HG03460 (cell line): Measurements from ENCODE around the gene LLGL2.

ENCODE experiments used
- ATAC-seq: cut with Tn5 transposase; IDR thresholded peaks from one replicate; pipeline ENCODE4 v1.9.1; 2021; ENCODE audit not compliant: unreplicated experiment

The LLGL2 gene

DNA sequence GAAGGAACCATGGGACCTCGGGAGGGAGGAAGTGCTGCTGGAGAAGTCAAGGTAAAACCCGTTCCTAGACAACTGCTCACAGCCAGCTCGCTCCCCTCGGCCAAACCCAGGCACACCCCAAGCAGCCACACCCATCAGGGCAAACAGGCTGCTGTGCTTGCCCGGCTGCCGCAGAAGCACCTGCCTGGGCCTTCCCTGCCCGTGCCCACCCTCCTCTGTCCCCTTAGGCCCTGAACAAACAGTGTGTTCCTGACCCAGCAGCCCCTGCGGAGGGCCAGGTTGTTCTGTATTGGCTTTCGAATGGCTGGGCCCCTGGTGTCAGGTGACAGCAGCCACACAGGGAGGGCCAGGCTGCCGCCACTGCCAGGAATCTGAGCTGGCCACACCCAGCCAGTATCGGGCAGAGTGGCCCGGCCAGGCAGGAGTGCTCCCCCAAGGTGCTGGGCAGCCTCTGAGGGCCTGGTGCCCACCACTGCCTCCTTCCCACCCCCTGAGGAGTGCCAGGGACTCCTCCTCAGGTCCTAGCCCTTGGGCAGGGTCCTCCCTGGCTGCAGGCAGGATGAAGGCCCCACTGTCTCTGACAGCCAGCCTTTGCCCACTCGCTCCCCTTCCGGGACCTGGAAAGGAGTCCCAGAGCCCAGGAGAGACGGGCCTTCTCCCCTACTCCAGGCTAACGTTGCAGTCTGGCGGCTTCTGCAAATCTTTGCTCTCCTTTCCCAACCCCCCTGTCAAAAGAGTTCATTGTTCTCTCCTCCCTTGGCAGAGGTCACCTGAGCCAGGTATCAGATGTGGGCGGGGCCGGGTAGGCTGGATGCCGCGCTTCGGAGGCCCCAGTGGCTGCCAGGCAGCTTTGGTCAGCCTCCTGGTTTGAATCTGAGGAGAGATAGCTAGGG, 24.0 kb downstream of the LLGL2 start:
- no peak for ATAC-seq

DNA sequence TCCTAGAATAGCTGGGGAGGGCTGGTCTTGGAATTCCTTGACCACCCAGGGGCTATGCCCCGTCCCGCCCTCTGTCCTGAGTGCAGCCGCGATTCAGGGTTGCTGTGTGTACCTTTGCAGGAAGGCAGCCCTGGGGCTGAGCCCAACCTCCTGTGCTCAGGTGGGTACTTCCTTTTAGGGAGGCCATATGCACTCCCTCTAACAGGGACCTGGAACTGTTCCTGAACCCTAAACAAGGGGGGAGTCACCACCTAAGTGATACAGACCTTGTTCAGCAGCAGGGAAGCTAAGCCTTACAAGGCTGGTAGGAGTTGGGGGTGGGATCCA, 24.6 kb downstream of the LLGL2 start:
- no peak for ATAC-seq

DNA sequence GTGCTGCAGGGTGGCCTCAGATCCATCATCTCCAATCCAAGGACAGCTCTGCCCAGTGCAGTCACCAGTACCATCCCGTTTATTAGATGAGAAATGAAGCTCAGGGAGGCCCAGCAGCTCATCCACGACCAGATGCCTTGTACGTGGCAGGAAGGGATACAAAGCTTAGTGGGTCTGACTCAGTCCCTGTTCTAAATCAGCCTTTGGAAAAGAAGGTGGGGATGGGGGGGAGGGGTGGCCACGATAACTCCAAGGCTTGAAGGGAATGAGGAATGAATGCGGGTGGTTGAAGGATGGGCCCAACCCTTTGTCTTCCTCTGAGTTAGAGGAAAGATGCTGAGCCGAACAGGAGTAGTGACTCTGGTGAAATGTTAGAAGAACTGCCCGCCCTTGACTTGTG, 25.8 kb downstream of the LLGL2 start:
- no peak for ATAC-seq

DNA sequence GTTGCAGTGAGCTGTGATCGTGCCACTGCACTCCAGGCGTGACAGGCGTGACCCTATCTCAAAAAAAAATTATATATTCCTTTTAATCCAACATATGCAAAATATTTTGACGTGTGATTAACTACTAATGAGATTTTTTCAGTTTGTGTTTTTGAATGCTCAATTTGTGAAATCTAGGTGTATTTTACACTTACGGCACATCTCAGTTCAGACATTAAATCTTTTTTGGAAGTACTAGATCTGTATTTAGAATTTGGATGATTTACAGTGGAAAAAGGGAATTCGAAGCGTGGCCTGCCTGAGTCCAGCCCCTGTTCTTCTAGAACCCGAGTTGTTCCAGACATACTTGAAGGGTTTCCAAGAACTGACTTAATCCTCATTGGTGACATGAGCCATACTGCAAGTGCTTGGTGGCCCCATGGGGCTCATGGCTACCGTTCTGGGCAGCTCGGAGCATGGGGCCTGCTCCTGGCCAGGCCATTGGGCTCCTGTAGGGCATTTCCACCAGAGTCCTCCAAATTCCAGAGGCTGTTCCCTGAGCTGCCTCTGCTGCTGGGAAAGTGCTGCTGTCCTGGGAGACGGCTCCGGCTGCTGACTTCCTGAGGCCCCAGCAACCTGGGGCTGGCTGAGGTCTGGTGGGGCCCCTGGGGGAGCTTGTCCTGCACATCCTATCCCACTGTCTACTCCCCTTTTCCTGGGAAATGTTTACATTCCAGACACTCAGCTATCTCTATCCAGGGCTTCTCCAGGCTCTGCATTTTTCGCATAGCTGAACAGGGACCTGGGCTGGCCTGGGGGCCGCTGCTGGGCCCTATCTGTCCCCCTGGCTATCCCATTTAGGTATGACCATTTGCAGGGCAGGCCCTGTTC, 27.2 kb downstream of the LLGL2 start:
- no peak for ATAC-seq

DNA sequence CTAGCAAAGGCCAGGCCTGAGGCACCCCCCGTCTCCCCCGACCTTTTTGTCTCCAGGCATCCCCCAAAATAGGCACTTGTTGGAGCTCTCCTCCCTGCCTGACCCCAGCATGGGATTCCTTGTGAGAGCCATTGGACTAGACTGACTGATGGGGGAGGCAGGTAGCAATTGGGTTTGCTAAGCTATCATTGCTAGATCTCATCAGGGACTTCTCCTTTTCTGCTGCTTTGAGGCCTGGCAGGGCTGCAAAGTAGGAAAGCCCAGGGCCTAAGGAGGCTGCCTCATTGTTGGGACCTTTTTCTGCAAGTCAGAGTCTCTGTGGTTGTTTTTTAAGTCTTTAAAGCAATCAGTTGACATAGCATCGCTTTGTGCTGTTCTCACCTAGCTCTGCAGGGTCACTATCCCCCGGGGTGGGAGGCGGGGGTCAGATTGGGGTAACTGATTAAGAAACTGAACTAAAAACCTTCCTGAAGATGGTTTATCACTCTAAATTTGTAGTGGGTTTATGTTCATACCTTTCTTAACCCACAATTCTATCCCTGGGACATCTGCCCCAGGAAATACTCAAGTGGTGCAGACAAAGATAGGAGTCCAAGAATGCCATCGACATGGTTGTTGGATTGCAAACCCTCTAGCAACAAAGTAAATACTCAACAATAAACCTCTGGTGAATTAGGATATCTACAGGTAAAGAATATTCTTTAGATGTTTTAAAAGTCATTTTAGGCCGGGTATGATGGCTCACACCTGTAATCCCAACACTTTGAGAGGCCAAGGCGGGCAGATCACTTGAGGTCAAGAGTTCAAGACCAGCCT, 28.0 kb downstream of the LLGL2 start:
- ATAC-seq, result no peak

DNA sequence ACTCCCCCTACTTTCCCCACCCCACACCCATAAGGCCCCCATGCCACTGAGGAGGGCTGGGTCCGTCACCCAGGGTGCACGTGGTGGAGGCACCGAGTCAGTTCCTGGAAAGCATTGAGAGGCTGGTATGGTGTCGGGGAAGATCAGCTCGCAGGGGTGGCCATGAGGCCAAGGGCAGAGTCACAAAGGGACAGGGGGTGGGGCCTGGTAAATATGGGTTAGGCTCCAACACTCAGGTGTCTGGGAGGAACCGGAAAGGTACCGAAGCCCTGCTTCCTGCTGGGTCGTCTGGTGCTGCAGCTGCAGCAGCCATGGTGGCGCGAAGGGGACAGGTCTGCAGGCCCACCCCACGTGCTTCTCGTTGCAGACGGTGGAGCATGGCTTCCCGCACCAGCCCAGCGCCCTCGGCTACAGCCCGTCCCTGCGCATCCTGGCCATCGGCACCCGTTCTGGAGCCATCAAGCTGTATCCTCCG, 30.2 kb downstream of the LLGL2 start:
- ATAC-seq, result no peak

DNA sequence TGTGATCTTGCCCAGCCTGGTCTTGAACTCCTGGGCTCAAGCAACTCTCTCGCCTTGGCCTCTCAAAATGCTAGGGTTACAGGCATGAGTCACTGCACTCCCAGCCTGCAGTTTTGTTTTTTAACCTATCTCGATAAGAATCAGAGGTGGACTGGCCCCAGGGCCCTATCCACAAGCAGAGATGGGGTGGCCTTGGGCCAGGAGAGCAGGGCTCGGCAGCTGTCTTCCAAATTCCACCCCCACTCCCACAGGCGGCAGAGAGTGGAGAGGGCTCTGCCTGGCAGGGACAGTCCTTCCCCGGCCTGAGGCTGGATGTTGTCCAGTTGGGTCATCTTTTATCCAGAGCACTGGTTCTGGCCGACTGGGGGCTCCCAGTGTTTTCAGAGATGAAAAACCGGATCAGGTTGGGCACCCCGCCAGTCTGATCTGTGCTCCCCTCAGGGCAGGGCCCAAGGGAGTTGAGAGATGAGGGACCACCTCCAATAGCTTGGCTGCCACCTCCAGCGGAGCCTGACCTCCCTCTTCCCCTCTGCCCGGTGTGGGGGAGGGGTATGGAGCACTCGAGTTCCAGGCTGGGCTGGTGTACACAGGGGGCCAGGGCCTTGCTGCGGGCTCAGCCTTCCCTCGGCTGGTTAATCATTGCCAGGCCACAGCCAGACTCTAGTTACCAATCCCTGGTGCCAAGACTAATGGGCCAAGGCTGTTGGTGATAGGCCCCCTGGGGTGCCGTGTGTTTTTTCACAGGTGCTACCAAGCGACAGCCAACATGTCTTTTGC, 31.8 kb downstream of the LLGL2 start:
- no peak for ATAC-seq

DNA sequence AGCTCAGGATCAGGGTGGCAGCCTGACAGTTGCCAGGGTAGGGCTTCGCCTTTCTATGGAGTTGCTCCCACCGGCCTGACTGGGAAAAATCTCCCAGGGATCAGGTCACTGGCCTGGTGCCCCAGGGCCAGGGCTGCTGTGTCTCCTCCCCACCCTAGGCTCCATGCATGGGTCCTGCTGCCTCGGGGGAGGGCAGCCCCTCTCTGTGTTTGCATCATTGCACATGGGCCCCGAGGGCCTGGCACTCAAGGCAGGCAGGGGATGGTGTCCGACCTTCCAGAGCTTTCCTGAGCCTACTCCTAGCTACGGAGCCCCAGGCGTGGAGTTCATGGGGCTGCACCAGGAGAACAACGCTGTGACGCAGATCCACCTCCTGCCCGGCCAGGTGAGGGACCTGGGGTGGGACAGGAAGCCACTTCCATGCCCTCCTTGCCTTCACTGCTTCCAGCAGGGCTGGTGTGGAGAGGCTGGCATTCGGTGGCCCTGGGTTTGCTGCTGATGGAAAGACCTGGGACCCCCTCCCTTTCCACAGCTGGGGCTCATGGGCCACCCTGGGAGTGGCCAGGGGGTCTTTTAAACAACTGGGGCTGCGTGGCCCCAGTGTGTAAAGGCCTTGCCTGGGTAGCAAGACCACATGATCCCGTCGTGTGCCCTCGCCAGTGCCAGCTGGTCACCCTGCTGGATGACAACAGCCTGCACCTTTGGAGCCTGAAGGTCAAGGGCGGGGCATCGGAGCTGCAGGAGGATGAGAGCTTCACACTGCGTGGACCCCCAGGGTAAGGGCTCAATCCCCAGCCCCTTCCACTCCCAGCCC, 32.6 kb downstream of the LLGL2 start:
- ATAC-seq, result no peak

DNA sequence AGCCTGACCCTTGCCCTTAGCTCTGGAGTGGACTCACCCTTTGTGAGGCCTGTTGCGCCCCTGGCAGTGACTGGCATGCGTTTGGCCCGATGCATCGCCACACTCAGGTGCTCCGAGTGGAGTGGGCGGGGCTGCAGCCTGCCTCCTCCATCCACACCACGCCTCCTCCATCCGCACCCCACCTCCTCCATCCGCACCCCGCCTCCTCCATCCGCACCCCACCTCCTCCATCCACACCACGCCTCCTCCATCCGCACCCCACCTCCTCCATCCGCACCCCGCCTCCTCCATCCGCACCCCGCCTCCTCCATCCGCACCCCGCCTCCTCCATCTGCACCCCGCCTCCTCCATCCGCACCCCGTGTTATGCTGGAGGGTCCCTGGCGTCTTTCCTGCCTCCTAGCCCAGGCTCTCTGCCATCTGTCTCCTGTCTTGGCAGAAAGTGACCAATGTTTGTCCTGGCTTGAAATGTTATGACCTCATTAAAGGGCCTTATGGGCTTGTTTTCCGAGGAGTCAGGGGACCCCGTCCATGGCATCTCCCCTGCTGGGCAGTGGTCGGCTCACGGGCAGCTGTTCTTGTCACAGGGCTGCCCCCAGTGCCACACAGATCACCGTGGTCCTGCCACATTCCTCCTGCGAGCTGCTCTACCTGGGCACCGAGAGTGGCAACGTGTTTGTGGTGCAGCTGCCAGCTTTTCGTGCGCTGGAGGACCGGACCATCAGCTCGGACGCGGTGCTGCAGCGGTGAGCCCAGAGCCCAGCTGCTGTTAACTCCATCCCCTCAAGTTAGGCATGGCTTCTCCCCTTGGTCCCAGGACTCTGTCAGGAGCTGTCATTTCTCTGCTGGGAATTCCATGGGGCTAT, 33.4 kb downstream of the LLGL2 start:
- no peak for ATAC-seq

DNA sequence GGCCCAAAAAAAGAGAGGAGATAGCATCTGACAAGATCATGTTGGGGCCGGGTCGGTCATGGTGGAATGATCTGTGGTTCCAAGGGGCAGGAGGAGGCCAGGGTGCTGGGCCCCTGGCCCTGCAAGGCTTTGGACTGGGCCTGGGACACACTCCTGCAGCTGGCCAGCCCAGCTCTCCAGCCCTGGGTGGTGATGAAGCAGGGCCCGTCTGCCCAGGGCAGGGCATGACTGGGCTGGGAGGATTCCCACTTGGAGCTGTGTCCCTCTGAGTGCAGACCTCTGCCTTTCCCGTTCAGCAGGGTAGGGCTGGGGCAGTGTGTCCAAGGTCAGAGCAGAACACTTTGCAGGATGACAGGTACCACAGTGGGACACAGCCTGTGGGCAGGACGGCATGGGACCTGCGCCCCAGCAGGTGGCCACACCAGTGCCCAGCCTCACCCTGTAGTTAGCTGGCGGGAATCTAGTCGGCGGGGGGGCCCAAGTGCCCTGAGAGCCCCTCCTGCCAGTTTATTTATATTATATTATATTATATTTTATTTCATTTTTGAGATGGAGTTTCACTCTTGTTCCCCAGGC, 34.5 kb downstream of the LLGL2 start:
- ATAC-seq, result no peak

DNA sequence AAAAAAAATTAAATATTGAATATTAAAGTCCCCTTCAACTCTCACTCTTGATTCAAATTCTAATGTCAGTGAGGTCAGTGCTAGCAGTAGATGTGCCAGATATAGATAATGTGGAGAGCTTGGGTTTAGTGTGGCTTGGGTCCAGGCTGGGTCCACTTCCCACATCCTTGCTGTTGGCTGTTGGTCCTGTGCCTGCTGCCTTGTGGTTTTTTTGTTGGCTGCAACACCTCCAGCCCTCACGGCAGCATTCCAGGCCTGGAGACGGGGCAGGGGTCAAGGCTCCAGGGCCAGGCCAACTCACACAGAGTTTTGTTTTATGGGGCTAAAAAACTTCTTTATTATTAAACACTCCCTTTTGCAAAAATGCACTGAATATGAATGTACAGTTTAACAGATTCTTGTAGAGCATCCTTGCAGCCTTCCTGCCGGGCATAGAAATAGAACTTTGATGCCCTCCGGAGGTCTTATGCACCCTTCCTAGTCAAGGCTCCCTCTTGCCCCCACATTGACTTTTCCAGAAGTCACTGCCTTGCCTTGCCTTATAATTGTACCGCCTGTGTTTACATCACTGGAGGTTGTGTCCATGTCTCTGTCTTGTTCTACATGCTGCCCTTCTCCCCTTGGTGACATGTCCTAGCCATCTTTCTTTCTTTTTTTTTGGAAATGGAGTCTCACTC, 36.6 kb downstream of the LLGL2 start:
- no peak for ATAC-seq

DNA sequence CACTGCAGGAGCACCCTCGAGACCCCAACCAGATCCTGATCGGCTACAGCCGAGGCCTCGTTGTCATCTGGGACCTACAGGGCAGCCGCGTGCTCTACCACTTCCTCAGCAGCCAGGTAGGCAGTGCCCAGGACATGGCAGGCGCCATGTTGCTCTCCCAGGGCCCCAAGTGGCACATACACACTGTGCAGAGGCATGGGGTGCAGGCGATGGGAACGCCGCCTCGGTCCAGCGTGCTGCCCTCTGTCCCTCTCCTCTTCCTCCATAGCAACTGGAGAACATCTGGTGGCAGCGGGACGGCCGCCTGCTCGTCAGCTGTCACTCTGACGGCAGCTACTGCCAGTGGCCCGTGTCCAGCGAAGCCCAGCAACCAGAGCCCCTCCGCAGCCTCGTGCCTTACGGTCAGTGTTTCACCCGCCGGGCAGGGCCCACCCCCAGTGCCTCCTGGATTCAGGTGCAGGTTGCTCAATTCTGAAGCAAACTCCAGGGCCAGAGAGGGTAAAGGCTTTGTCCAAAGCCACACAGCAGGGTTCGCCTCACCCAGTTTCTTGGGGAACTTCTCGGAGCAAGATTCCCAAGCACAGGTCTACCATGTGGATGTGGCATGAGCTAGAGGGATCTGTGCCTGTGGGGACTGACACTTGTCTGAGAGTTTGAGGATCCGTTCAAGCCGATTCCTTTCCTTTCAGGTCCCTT, 37.7 kb downstream of the LLGL2 start:
- ATAC-seq, result no peak

DNA sequence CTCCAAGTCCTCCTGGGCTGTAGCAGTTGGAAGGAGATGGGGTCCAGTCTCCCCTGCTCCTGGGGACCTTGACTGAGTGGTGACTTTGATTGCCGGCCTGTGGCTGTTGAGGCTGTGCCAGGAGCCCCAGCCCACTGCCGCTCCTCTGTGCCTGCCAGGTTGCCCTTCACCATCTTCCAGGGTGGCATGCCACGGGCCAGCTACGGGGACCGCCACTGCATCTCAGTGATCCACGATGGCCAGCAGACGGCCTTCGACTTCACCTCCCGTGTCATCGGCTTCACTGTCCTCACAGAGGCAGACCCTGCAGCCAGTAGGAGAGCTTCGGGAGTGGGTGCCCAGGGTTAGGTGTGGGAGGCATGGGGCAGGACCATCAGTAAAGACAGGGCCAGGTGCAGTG, 38.7 kb downstream of the LLGL2 start:
- no peak for ATAC-seq

DNA sequence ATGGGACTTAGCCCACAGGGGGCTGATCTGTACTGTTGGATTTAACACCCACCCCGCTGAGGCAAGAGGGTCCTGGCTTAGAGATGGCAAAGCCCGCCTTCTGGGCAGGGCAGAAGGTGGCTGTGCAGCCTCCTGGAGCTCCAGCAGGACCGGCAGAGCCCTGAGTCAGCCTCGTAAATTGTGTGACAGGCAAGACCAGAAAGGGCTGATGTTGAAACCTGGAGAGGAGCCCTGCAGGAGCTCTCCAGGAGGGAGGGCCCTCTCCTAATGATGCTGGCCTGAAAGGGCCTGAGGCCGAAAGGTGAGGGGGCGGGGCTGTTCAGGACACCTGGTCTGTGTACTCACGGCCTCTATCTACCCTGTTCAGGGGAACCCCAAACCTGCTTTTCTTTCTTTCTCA, 39.6 kb downstream of the LLGL2 start:
- no peak for ATAC-seq

DNA sequence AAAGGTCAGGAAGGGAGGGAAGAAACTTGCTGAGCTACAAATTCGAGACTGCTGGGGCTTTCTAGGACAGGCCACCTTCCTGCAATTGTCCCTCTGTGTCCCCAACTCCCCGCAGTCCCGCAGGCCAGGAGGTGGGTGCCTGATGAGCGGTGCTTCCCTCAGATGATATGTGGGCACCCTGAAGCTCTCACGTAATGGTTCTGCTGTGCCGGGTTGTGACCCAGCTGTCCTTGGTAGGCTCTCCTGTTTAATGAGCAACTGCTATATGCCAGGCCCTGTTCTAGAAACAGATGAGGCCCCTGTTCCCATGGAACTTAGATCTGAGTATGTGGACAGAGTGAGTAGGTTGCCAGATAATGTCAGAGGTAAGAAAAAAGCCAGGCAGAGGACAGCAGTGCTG, 40.1 kb downstream of the LLGL2 start:
- ATAC-seq, result no peak

DNA sequence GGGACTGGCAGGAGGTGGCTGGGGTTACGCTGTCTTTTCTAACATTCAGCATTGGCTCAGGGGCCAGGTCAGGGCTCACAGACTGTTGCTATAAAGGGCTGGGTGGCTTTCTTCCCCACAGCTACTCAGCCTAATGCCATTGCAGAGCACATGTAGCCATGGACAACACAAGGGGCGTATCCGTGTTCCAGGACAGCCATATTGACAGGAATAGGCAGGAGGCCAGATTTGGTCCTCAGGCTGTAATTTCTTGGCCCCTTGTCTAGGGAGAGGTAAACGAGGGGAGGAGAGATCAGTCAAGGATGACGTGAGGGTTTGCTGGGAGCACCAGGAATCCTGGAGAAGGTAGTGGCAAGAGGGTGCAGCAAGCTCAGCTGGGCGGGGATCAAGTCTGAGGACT, 40.9 kb downstream of the LLGL2 start:
- no peak for ATAC-seq

DNA sequence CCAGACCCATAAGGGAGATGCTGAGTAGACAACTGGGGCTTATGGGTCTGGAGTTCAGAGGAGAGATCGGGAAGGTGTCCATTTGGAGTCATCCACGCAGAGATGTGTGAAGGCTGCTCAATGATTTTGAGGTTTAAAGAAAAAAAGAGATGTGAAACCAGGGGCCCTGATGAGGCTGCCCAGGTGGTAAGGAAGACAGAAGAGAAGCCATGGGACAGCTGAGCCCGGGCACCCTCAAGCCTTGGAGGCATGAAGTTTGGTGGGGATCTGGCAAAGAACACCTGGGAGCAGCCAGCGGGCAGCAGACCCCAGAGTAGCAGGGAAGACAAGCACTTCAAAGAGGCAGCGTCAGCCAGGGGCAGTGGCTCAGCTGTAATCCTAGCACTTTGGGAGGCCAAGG, 41.3 kb downstream of the LLGL2 start:
- no peak for ATAC-seq
